ENCODE results near the gene ITLN1.
"Not testable (repeated sequence)": the region's sequence is repeated elsewhere in the genome, so short reads cannot be mapped to it uniquely, and the experiment has no call there.

ITLN1 gene

DNA sequence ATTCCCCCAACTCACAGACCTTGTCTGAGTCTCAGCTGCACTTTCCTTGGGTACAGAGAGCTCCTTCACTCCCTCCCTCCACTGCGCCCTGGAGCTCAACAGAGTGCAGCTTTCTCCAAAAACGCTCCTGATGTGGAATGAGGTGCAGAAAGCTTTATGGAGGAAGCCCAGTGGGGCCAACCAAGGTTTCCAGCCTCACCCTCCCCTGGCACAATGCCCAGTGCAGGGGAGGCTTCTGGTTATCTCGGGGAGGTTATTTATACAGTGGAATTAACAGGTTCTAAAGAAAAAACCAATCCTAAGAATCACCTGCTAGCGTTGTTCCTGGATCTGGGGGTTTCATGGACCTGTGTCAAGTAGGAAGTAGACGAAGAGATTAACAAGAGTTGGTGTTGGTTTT, at the start of gene ITLN1:
ITLN1 (minus strand) TSS at position 139 of the 400 bp plus-strand sequence. CDS start 303 bp downstream, outside the sequence.
- TF ChIP-seq, protein P1, sequence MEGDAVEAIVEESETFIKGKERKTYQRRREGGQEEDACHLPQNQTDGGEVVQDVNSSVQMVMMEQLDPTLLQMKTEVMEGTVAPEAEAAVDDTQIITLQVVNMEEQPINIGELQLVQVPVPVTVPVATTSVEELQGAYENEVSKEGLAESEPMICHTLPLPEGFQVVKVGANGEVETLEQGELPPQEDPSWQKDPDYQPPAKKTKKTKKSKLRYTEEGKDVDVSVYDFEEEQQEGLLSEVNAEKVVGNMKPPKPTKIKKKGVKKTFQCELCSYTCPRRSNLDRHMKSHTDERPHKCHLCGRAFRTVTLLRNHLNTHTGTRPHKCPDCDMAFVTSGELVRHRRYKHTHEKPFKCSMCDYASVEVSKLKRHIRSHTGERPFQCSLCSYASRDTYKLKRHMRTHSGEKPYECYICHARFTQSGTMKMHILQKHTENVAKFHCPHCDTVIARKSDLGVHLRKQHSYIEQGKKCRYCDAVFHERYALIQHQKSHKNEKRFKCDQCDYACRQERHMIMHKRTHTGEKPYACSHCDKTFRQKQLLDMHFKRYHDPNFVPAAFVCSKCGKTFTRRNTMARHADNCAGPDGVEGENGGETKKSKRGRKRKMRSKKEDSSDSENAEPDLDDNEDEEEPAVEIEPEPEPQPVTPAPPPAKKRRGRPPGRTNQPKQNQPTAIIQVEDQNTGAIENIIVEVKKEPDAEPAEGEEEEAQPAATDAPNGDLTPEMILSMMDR (IDR thresholded peaks at IDR 0.05; ENCODE audit: low read depth, low read length, missing control alignments) = no peak
- H3K4me3 ChIP-seq (ENCODE audit: low read depth, low read length) = no peak within 1 kb of the TSS
- no peak for DNase-seq (ENCODE audit: low read depth)
- in situ Hi-C loops (cut with HindIII; ENCODE audit: low sequenced_read_pairs) = no loop called here

GRCh38 chr1:160933305-160933704, 48.3 kb upstream of the ITLN1 start:
- H3K4me3 ChIP-seq (ENCODE audit: low read depth, low read length); in situ Hi-C loops (cut with HindIII; ENCODE audit: low sequenced_read_pairs); DNase-seq (ENCODE audit: low read depth): not testable (repeated sequence)

GRCh38 chr1:160925652-160926244, 40.8 kb upstream of the ITLN1 start:
- in situ Hi-C loops (cut with HindIII; ENCODE audit: low sequenced_read_pairs) = no loop called here
- H3K4me3 ChIP-seq (ENCODE audit: low read depth, low read length) = no peak overlapping the region
- TF ChIP-seq, protein P1 (IDR thresholded peaks at IDR 0.05; ENCODE audit: low read depth, low read length, missing control alignments) = no peak
- no peak for DNase-seq (ENCODE audit: low read depth)

DNA sequence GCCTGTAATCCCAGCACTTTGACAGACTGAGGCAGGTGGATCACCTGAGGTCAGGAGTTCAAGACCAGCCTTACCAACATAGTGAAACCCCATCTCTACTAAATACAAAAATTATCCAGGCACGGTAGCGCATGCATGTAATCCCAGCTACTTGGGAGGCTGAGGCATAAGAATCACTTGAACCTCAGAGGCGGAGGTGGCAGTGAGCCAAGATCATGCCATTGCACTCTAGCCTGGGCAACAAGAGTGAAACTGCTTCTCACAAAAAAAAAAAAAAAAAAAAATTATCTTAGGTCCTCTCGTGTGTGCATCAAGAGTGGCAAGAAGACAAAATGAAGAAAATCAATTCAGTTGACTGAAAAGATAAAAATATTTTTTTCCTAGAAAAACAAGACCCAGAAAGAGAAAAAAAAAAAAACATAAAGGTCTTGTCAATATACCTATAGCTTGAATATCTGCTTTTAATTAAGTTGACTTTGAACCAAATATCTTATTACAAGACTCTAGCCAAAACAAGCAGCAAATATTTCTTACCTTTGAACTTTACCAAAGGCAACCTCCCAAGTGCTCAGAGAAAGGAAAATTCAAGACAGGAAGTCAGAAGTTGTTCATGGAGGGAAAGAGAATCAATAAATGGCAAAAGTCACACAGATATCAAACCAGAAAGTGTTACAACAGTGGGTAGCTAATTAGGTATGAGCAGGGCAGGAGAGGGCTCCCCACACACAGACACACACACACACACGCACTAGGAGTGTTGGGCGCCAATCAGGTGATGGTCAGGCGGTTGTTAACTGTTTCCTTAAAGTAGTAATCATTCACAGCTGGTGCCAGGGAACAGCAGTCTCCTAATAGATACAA, 40.0 kb upstream of the ITLN1 start:
- TF ChIP-seq, protein P1 (IDR thresholded peaks at IDR 0.05; ENCODE audit: low read depth, low read length, missing control alignments) = no peak
- in situ Hi-C loops (cut with HindIII; ENCODE audit: low sequenced_read_pairs) = no loop called here

GRCh38 chr1:160916666-160917065, 31.7 kb upstream of the ITLN1 start:
- H3K4me3 ChIP-seq (ENCODE audit: low read depth, low read length) = no peak overlapping the region
- DNase-seq (ENCODE audit: low read depth) = no peak
- TF ChIP-seq, protein P1 (IDR thresholded peaks at IDR 0.05; ENCODE audit: low read depth, low read length, missing control alignments) = no peak
- in situ Hi-C loops (cut with HindIII; ENCODE audit: low sequenced_read_pairs) = no loop called here

More for the DNA sequence above, 40.0 kb upstream of the ITLN1 start:
- DNase-seq (ENCODE audit: low read depth) = no peak
- H3K4me3 ChIP-seq (ENCODE audit: low read depth, low read length) = no peak overlapping the region

- DNase-seq (ENCODE audit: low read depth); in situ Hi-C loops (cut with HindIII; ENCODE audit: low sequenced_read_pairs); H3K4me3 ChIP-seq (ENCODE audit: low read depth, low read length): not testable (repeated sequence)
These were observed 28.2 kb upstream of the ITLN1 start for GRCh38 chr1:160913229-160913628.

- in situ Hi-C loops (cut with HindIII; ENCODE audit: low sequenced_read_pairs) = no loop called here
- DNase-seq (ENCODE audit: low read depth) = no peak
- TF ChIP-seq, protein P1 (IDR thresholded peaks at IDR 0.05; ENCODE audit: low read depth, low read length, missing control alignments) = no peak
- no peak overlapping the region for H3K4me3 ChIP-seq (ENCODE audit: low read depth, low read length)
These were observed 26.9 kb upstream of the ITLN1 start for GRCh38 chr1:160911925-160912324.
